VCaP (cell line): ENCODE data around the gene CHD5.

Source experiments
- H3K27ac ChIP-seq: fragments of 450-650 bp; 2 replicates; pipeline ENCODE4 v1.5.1; 2017
- CTCF ChIP-seq: fragments of 450-650 bp; conservative IDR thresholded peaks from 2 replicates; pipeline ENCODE4 v1.5.1; 2017; ENCODE audit warnings: mild to moderate bottlenecking, moderate library complexity

Gene CHD5

DNA sequence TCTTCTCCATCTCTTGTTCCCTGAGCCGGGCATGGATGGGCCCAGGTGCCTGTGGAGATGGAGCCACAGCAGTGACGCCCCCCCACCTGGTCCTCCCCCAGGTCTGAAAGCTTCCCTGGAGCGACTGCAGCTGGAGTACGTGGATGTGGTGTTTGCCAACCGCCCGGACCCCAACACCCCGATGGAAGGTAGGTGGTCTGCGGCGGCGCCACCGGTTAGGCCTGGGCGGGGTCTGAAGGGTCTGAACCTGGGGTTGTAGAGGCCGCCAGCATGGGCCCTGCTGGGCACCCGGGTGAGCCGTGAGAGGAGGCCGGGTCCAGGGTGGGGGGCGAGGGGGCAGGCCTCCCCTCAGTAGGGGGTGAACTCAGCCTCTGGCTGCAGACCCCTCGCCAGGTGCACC is 89.8 kb downstream of the CHD5 start:
- TF ChIP-seq CTCF: no peak
- no peak overlapping the region for H3K27ac ChIP-seq

GRCh38 chr1:6088956-6089355 is 91.2 kb downstream of the CHD5 start:
- TF ChIP-seq CTCF: no peak

DNA sequence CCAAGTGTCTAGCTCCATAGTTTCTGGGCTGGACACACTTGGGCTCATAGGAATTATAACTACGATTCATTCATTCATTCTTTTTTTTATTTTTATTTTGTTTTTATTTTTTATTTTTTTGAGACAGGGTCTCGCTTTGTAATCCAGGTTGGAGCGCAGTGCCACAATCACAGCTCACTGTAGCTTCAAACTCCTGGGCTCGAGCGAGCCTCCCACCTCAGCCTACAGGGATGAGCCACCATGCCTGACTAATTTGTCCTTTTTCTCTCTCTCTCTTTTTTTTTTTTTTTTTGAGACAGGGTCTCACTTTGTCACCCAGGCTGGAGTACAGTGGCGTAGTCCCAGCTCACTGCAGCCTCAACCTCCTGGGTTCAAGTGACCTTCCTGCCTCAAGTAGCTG is 92.2 kb downstream of the CHD5 start:
- no peak overlapping the region for H3K27ac ChIP-seq
- no peak for TF ChIP-seq CTCF

More at GRCh38 chr1:6088956-6089355, 91.2 kb downstream of the CHD5 start:
- no peak overlapping the region for H3K27ac ChIP-seq

DNA sequence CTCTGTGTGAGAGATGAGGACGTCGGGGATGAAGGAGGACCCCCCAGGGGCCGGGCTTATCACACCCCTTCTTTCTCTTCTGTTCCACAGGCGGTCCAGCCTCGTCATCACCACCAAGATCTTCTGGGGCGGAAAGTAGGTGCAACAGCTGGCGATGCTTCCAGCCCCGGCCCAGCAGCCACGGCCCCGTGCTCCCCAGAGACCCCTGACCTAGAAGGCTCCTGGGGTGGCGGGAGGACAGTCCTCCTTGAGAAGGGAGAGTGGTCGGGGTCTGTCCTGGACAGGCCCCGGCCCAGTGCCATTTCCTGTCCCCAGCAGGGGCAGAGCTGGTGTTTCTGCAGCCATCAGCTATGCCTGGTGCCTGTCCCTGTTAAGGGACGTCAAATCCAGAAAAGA is 92.7 kb downstream of the CHD5 start:
- no peak for TF ChIP-seq CTCF

DNA sequence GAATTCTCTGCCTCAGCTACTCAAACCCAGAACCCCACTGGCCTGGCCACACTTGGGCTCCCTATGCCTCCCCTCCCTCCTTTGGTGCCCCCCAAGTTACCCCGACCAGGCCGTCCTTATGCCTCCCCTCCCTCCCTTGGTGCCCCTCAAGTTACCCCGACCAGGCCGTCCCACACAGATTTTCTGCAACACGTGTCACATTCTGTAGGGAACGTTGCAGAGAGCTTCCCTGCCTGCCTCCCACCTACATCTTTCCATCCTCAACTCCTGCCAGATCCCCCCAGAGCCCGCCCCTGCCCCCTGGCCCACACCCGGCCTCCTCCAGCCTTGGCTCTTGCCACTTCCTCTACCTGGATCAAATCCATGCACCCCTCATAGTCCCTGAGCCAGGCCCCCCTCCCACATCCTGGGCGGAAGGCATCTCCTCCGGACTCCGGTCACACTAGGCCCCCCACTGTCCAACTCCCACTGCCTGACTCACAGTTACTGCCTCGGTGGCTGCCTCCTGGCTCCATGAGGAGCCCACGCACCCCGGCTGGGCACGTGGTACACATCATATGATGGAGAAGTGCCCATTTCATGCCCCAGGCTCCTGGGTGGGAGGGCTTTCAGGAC is 93.3 kb downstream of the CHD5 start:
- no peak for TF ChIP-seq CTCF
- no peak overlapping the region for H3K27ac ChIP-seq

More for the DNA sequence above, 92.7 kb downstream of the CHD5 start:
- H3K27ac ChIP-seq: no peak overlapping the region

DNA sequence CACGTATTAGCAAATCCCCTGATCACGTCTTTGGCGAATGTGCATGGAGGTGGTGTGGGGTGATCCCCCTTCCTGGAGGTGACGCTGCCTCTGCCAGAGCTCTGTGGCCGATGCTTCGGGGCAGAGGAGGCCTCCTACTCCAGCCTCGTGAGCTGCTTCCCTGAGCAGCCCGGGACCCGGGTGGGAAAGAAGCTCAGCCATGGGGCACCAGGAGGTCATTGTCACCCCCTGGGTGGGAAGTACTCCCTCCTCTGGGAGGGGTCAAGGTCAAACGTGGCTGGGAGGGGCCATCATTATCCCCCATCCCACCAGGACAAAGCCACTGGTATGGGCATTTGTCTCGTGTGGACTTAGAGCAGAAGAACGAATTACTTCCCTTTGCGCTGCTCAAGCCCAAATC is 93.8 kb downstream of the CHD5 start:
- no peak overlapping the region for H3K27ac ChIP-seq
- TF ChIP-seq CTCF: no peak

DNA sequence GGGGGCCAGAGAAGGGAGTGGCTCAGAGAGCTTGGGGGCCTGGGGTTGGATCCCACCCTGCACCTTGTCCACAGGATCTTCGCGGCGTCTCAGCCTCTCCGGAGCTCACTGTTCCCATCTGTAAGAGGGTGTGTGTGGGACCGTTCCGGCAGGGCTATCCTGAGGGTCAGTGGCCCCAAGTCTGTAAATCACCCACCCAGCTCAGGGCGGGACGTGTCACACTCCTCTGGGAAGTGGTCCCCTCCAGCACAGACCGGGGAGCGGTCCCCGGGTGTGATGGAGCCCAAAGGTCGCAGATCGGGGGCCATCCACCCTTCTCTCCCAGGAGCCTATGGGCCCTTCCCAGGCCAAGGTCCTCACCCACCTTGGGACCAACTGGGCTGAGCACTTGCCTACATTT is 94.5 kb downstream of the CHD5 start:
- no peak for TF ChIP-seq CTCF
- H3K27ac ChIP-seq: no peak overlapping the region
